Measurements from ENCODE around the gene BMPR1A.

DNA sequence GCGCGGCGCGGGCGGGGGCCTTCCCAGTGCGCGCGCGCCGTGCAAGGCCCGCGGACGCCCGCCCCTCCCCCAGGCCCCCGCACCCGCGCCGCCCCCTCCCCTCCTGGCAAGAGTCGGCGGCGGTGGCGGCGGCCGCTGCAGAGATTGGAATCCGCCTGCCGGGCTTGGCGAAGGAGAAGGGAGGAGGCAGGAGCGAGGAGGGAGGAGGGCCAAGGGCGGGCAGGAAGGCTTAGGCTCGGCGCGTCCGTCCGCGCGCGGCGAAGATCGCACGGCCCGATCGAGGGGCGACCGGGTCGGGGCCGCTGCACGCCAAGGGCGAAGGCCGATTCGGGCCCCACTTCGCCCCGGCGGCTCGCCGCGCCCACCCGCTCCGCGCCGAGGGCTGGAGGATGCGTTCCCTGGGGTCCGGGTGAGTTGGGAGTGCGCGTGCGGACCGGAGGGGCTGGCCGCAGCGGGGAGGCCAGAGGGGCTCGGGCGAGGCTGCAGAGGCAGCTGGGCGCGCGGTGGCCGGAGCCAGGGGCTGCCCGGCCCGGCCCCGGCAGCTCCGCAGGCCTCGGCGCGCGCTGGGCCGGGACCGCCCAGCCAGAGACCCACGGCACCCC, at the start of gene BMPR1A:
- TF ChIP-seq POLR2AphosphoS2 (IDR thresholded peaks at IDR 0.05; ENCODE audit: low read length) (no peak), PHTF2 (CRISPR knock-in tag; IDR thresholded peaks at IDR 0.05) (no peak), CTCF (IDR thresholded peaks at IDR 0.05 in 2 of 3, conservative IDR thresholded peaks at IDR 0.05 in 1 of 3; ENCODE audit: insufficient read depth in 2 of 3, low read depth in 1 of 3, low read length in 3 of 3) (no peak), FOS (IDR thresholded peaks at IDR 0.05; ENCODE audit: extremely low read depth, insufficient read length) (no peak), SRF (CRISPR knock-in tag; IDR thresholded peaks at IDR 0.05) (no peak), ILF3 (IDR thresholded peaks at IDR 0.05; ENCODE audit: borderline replicate concordance) (no peak)

Measured in K562 (cell line).